HCT116 (cell line): ENCODE measurements around the gene RAB6C. TPM values are rescaled to one million over a fixed set of nuclear protein-coding genes. Genes with fewer than 3 reads are reported as not detected.
"Not testable (repeated sequence)": the region's sequence is repeated elsewhere in the genome, so short reads cannot be mapped to it uniquely, and the experiment has no call there.

ENCODE experiments used
- ATAC-seq: fragments of 200-7000 bp; cut with Tn5 transposase; 2 replicates; pipeline ENCODE4 v1.9.1; 2020; ENCODE audit warnings: mild to moderate bottlenecking, moderate library complexity
- BruUV-seq: library from RNA; stranded (reverse); fragments of 400-500 nt; replicated peaks from 2 replicates; lab custom pipeline; 2021; lab: Mats Ljungman, UMichigan
- CTCF ChIA-PET: fragments of 300-600 bp; sonication (Branson Sonifier 250); formaldehyde crosslinking; loops from one replicate; lab custom pipeline; 2021; ENCODE audit warnings: antibody characterized with exemption; lab: Charles Lee
- POLR2A ChIA-PET: fragments of 300-600, 350-600 bp; sonication (Branson Sonifier 250); formaldehyde crosslinking; loops from one replicate; lab custom pipeline; 2021; ENCODE audit warnings: antibody characterized with exemption; lab: Charles Lee
- RAD21 ChIA-PET, 2 experiments: fragments of 300-600 bp; sonication (Branson Sonifier 250); formaldehyde crosslinking; loops; one replicate each; lab custom pipeline; 2023; ENCODE audit warnings: low total read pairs in 2 of 2; ENCODE audit not compliant: uncharacterized antibody in 2 of 2, unreplicated experiment in 2 of 2, low non-redundant PET in 1 of 2; lab: Charles Lee
- DNase-seq: peaks from one replicate; pipeline ENCODE4 v3.0.0-alpha.2; 2010; ENCODE audit warnings: low read depth, low spot score
- H2AFZ ChIP-seq: fragments of 200-600 bp; shearing (Covaris generic), sonication (generic); 2 replicates; pipeline ENCODE4 v1.6.1; 2017; ENCODE audit warnings: low read depth, mixed run types, mixed read lengths, antibody characterized with exemption, low read length; ENCODE audit not compliant: poor library complexity, severe bottlenecking
- H3K27ac ChIP-seq: 2 replicates; pipeline ENCODE4 v1.5.1; 2012; ENCODE audit warnings: low read depth, low read length
- H3K27me3 ChIP-seq: fragments of 200-600 bp; sonication (generic); 2 replicates; pipeline ENCODE4 v1.6.1; 2016; ENCODE audit warnings: mixed run types, low read length, mixed read lengths; ENCODE audit not compliant: insufficient read depth
- H3K36me3 ChIP-seq, 2 experiments: fragments of 200-500 bp in 1 of 2; fragments of 200-600 bp in 1 of 2; sonication (Bioruptor generic) in 1 of 2; sonication (generic) in 1 of 2; 2 replicates each; pipeline versions ENCODE4 v1.5.1 to v1.6.1; 2014 to 2016; ENCODE audit warnings: low read length in 2 of 2, inconsistent platforms in 1 of 2, mixed read lengths in 1 of 2, mixed run types in 1 of 2; ENCODE audit not compliant: insufficient read depth in 2 of 2, control insufficient read depth in 1 of 2
- H3K4me1 ChIP-seq, 2 experiments: fragments of 200-600 bp in 1 of 2; sonication (generic) in 1 of 2; 2 replicates each; pipeline versions ENCODE4 v1.5.1 to v1.6.1; 2012 to 2017; ENCODE audit warnings: low read length in 2 of 2, inconsistent platforms in 1 of 2, mild to moderate bottlenecking in 1 of 2, mixed read lengths in 1 of 2, mixed run types in 1 of 2, moderate library complexity in 1 of 2; ENCODE audit not compliant: insufficient read depth in 2 of 2, control insufficient read depth in 1 of 2
- H3K4me2 ChIP-seq: fragments of 200-600 bp; sonication (generic); 2 replicates; pipeline ENCODE4 v1.6.1; 2017; ENCODE audit warnings: mixed run types, low read length, mixed read lengths
- H3K4me3 ChIP-seq, 2 experiments: fragments of 200-600 bp in 1 of 2; sonication (generic) in 1 of 2; replicated peaks in 1 of 2; 2 replicates each; pipeline ENCODE4 v1.5.1; 2011 to 2016; ENCODE audit warnings: low read length in 2 of 2, control low read depth in 1 of 2, low read depth in 1 of 2, mild to moderate bottlenecking in 1 of 2, mixed read lengths in 1 of 2, mixed run types in 1 of 2
- H3K79me2 ChIP-seq: fragments of 200-600 bp; sonication (generic); 2 replicates; pipeline ENCODE4 v1.6.1; 2017; ENCODE audit warnings: mild to moderate bottlenecking, mixed run types, low read length, moderate library complexity, mixed read lengths; ENCODE audit not compliant: insufficient read depth
- H3K9ac ChIP-seq: fragments of 200-600 bp; sonication (generic); 2 replicates; pipeline ENCODE4 v1.6.1; 2016; ENCODE audit warnings: low read length, mixed read lengths
- H3K9me2 ChIP-seq: fragments of 200-600 bp; sonication (generic), shearing (Covaris generic); 2 replicates; pipeline ENCODE4 v1.6.1; 2017; ENCODE audit warnings: mixed run types, mild to moderate bottlenecking, moderate library complexity; ENCODE audit not compliant: insufficient read depth
- H3K9me3 ChIP-seq, 2 experiments: fragments of 200-500 bp in 1 of 2; fragments of 200-600 bp in 1 of 2; sonication (Bioruptor generic) in 1 of 2; sonication (generic) in 1 of 2; 2 replicates each; pipeline ENCODE4 v1.6.1; 2014 to 2017; ENCODE audit warnings: low read length in 2 of 2, mixed read lengths in 2 of 2, inconsistent platforms in 1 of 2, low read depth in 1 of 2, mild to moderate bottlenecking in 1 of 2, mixed run types in 1 of 2, moderate library complexity in 1 of 2; ENCODE audit not compliant: control insufficient read depth in 1 of 2, insufficient read depth in 1 of 2
- H4K20me1 ChIP-seq: fragments of 200-600 bp; sonication (generic), shearing (Covaris generic); 2 replicates; pipeline ENCODE4 v1.6.1; 2017; ENCODE audit warnings: mixed run types, mild to moderate bottlenecking, moderate library complexity; ENCODE audit not compliant: insufficient read depth
- CBX3 ChIP-seq: IDR thresholded peaks from 2 replicates; pipeline ENCODE4 v1.6.1; 2012; ENCODE audit warnings: low read depth
- EGR1 ChIP-seq: IDR thresholded peaks from 2 replicates; pipeline ENCODE4 v1.6.1; 2012; ENCODE audit warnings: low read depth
- FOSL1 ChIP-seq: IDR thresholded peaks from 2 replicates; pipeline ENCODE4 v1.6.1; 2012; ENCODE audit warnings: low read depth
- MAX ChIP-seq: IDR thresholded peaks from 2 replicates; pipeline ENCODE4 v1.6.1; 2012
- POLR2A ChIP-seq: IDR thresholded peaks from 2 replicates; pipeline ENCODE4 v1.7.0; 2011; ENCODE audit warnings: borderline replicate concordance; ENCODE audit not compliant: insufficient read depth, insufficient read length; ENCODE audit errors: extremely low read depth
- ZNF274 ChIP-seq: fragments of 200-500 bp; sonication (Bioruptor generic); IDR thresholded peaks from 2 replicates; pipeline ENCODE4 v1.6.1; 2014; ENCODE audit warnings: mild to moderate bottlenecking, low read depth, low read length, inconsistent platforms
- intact Hi-C: fragments of 100-400 bp; cut with micrococcal nuclease; formaldehyde crosslinking; loops from 2 replicates; pipeline ENCODE4 v1.10.0; 2022
- total RNA-seq: library from RNA; stranded (reverse); gene quantifications from one replicate; pipeline ENCODE4 v1.2.1, GENCODE V29; 2021; ENCODE audit not compliant: unreplicated experiment

The RAB6C gene
- total RNA-seq, 1 experiment from 2014 or later: not detected

DNA sequence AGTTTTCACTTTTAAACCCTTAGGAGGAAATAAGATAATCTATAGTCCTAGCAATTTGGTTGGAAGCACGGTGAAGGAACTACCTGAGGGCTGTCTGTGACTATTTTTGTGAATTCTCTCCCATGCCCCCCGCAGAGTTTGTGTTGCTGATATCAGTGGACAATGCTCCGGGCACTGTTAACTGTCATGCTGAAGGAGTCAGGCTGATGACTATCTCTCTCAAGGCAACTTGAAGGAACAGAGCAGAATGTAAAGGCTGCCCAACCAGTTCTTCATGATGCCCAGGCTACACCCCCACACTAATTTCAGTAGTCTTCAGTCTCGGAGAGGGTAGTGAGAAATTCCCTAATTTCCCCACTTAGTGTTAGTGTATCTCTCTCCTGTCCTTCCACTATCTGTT lies 21.6 kb upstream of the RAB6C start:
- Histone ChIP-seq H2AFZ (no peak overlapping the region), H3K4me3 (no peak overlapping the region), H3K4me2 (no peak overlapping the region), H3K36me3 (no peaks in the 10 kb centered on the region), H3K4me1 (no peaks in the 10 kb centered on the region), H3K27me3 (0 out of 2 replicates have a peak, but pooled peaks cover 3% of the 10 kb centered on the region), H3K79me2 (no peaks in the 10 kb centered on the region), H3K9me3 (no peaks in the 10 kb centered on the region), H3K27ac (no peak overlapping the region), H3K9me2 (no peaks in the 10 kb centered on the region), H3K9ac (no peak overlapping the region), H4K20me1 (no peaks in the 10 kb centered on the region)
- ChIA-PET RAD21 (no interaction called here), CTCF (no interaction called here), POLR2A (no interaction called here)
- DNase-seq (no peak), ATAC-seq (no peak)
- intact Hi-C loops: no loop called here
- BruUV-seq: no TSS peak
- TF ChIP-seq MAX (no peak), POLR2A (no peak), FOSL1 (no peak), ZNF274 (no peak), EGR1 (no peak), CBX3 (no peak)

- H2AFZ ChIP-seq, H3K4me3 ChIP-seq, CTCF ChIA-PET, DNase-seq, H3K9ac ChIP-seq, H3K9me2 ChIP-seq, H3K9me3 ChIP-seq, H3K79me2 ChIP-seq, BruUV-seq, H3K4me1 ChIP-seq, intact Hi-C loops, H3K4me2 ChIP-seq, POLR2A ChIA-PET, RAD21 ChIA-PET, H3K36me3 ChIP-seq, H3K27me3 ChIP-seq, ATAC-seq, H3K27ac ChIP-seq, H4K20me1 ChIP-seq: not testable (repeated sequence)
These were observed 20.7 kb upstream of the RAB6C start for GRCh38 chr2:129958736-129959135.

DNA sequence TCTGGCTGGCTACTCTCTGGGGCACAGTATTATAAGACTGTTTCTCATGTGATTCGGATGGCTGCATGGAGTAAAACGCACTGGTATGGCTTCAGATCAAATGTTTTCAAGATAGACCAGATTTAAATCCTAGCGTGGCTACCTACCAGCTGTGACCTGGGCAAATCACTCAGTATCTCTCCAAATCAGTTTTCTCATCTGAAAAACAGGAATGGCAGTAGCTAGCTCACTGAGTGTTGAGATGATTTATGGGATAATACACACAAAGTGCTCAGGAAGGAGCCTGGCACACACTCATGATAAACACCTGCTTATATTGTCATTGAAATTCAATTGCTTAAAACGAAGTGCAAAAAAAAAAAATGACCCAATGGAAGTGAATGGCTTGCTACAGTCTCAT lies 10.9 kb upstream of the RAB6C start:
- H3K9me3 ChIP-seq, POLR2A ChIA-PET, H3K4me2 ChIP-seq, H3K79me2 ChIP-seq, H3K4me3 ChIP-seq, ATAC-seq, H4K20me1 ChIP-seq, intact Hi-C loops, H3K36me3 ChIP-seq, DNase-seq, RAD21 ChIA-PET, BruUV-seq, H3K4me1 ChIP-seq, H2AFZ ChIP-seq, H3K27ac ChIP-seq, H3K9me2 ChIP-seq, CTCF ChIA-PET, H3K9ac ChIP-seq: not testable (repeated sequence)
- peaks cover 33% of the 10 kb centered on the region for H3K27me3 ChIP-seq
